UCSD-AML1 (cell line): Measurements from ENCODE around the gene LIN28B.

Experiments
- DNase-seq: peaks from one replicate; lab custom pipeline; 2025; ENCODE audit not compliant: unreplicated experiment; lab: John Stamatoyannopoulos, UW

The LIN28B gene

DNA sequence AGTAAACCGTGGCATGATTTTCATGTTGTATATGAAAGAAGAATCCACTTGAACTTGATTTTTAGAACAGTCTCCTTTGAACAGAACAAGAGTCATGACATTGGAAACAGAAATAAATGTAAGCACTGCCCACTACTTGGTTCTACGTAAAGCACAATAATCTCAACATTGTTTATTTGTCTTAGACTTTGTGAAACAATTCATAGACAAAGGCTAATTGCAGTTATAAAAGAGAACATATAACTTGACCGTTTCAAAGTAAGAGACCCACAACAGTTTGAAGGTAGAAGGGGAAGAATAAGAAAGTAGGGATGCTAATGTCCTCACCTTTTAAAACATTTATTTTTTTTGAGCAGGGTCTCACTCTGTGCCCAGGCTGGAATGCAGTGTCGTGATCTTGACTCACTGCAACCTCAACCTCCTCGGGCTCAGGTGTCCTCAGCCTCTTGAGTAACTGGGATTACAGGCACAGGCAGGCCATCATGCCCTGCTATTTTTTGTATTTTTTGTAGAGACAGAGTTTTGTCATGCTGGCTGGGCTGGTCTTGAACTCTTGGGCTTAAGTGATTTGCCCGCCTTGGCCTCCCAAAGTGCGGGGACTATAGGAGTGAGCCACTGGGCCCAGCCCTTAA lies 151.8 kb downstream of the LIN28B start:
- DNase-seq = no peak

DNA sequence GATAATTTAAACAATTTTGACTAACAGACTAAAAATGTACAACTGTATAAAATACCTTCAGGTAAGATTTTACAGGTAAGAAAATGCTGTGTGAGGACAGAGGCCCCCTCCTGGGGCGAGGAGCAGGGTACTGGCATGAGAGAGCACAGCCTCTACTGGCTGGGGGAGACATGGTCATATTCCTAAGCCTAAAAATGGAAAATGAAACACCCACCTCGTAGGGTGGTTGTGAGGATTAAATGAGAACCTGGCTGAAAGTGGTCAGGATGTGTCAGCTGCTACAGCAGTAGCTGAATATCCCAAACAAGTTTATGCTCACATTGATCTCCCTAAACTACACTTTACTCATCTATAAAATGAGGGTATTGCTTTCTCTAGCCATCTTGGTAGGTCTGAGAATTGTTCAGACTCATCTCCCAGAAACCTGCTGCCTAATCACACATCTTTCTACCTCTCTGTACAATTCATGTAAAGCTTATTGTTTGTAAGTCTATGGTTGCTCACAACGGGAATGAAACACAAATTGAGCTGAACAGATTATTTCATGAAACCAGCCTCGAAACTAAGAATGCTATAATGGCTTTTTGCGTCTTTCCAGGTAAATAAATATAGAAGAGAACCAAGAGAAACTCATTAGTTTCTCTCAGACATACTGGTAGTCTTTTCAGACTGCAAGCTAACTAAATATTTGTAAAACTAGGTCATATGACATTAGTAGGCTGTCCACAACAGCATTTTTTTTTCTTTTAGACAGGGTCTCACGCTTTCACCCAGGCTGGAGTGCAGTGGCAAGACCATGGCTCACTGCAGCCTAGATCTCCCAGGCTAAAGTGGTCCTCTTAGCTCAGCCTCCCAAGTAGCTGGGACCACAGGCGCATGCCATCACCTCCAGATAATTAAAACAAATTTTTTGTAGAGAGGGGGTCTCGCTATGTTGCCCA lies 153.3 kb downstream of the LIN28B start:
- no peak for DNase-seq

DNA sequence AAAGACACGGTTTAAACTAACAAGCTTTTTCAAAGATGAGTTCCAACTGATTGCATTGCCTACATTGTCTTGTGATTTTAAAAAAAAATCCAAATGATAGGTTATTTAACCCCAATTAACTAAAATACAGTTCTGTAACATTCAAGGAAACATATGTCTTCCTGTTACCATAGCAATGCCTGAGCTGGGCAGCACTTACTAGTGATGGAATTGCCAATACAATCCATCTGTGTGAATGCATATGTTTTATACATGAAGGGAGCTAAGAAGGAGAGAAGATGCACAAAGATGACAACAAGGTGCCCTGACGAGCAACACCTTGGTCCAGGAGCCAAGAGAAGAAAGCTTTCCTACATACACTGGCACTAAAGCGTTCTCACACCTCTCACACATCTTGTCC lies 154.2 kb downstream of the LIN28B start:
- no peak for DNase-seq

DNA sequence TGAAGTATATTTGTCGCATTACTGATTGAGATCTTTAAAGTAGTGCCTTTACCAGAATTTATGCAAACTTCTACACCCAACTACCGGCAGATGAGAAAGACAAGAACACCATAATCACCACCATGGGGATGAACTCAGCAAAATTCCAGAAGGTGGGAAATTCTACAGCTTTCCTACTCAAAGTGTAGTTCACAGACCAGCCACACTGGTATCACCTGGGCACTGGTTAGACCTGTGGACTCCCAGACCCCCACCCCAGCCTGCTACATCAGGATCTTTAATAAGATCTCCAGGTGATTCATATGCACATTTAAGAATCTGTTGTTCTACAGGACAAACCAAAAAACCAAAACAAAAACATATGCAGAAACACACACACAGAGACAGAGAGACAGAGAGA lies 155.0 kb downstream of the LIN28B start:
- no peak for DNase-seq

DNA sequence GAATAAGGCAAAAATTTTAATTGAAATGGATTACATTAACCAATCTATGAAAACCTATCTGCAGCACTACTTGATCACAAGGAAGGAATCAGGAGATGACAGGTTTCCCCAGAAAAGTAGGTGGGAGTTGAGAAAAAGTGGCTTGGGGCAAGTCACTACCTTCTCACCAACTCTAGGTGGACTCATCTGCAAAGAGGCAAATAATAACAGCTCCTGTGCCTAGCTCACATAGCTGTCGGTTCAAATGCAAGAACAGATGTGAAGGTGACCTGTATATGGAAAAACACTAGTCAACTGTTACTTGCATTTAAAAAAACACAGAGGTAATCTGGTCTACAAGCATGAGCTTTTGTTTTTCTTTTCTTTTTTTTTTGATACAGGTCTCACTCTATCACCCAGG lies 155.7 kb downstream of the LIN28B start:
- no peak for DNase-seq

DNA sequence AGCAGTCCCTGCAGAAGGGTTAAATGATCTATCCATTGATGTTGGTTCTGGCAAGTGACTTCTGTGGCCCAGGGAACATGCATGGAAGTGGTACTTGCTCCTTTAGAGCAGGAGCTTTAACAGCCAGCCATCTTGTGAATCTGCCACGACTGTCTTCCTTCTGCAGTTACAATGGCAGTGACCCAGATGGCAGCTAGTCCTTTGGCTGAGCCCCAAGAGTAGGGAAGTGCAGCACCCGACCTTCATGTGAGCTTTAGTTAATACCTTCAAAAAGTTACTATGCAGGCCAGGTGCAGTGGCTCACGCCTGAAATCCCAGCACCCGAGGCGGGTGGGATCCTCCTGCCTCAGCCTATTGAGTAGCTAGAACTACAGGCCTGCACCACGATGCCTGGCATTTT lies 156.5 kb downstream of the LIN28B start:
- DNase-seq = no peak

DNA sequence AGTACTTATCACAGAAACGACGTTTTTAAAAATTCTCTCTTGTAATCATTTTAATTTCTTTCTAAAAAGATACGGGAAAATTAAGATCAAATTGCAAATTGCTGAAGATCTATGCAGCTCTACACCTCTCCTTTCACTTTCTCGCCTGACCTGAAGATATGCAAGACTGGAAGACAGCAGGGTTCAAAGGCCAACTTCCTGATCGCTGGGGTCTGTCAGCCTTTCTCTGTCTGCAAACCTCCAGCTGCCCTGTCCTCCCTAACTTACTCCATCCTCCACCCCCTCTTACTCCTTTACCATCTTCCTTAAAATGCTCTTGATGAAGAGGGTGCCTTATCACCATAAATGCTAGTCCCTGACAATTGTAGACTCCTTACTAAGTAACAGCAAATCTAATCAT lies 159.2 kb downstream of the LIN28B start:
- no peak for DNase-seq

DNA sequence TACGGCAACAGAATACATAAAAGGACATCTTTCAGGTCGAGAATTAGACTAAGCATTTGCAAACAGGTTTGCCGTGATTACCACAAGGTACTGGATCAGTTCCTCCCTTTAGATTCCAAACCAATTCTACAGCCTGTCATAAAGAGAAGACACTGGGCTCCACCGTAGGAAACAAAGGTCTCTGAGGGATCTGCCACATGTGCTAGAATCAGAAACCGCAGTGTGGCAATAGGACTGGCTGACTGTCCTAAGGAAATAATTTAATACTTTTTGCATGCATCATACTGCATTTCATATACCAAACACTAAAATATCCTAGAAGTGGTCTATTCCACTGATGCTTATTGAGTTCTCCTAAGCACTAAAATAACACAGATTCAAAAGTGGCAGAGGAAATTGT lies 163.7 kb downstream of the LIN28B start:
- no peak for DNase-seq

DNA sequence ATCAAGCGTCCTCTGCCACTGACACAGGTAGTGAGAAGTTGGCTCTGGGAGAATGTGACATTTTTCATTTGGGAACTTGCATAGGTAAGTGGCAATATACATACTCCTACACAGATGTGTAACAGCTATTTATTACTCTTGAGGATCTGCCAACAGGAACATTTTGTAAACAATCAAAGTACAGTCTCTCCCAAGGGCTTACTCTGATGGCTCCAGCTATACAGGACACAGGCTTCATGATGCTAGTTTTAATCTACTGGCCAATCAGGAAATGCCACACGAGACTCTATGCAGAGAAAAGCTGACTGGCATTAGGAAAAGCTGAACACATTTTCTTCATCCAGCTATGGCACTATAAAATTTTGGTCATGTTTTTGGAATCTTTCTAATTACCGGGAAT lies 165.1 kb downstream of the LIN28B start:
- no peak for DNase-seq

DNA sequence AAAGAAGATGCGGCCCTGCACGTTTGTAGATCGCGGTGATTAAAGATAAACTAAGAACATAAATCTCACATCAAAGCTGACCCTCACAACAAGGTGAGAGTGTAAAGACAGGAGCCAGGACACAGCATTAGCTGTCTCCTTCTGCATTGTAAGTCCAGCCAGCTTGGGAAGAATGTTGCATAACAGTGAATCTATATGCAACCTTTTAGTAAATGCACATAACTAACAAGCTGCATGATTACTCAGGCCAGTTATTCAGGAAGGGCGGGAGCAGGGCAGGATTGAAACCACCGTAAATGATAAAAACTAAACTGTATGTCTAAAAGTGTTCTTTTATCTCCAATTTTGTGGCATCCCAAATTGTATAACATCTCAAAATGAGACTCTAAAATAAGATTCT lies 165.8 kb downstream of the LIN28B start:
- DNase-seq = no peak
